ENCODE results near the gene THAP5. TPM values are rescaled to one million over a fixed set of nuclear protein-coding genes. Genes with fewer than 3 reads are reported as not detected.

Gene THAP5
- total RNA-seq, 4 donors from 2014 or later: 12.6 to 24.7 (median 15.7) TPM

DNA sequence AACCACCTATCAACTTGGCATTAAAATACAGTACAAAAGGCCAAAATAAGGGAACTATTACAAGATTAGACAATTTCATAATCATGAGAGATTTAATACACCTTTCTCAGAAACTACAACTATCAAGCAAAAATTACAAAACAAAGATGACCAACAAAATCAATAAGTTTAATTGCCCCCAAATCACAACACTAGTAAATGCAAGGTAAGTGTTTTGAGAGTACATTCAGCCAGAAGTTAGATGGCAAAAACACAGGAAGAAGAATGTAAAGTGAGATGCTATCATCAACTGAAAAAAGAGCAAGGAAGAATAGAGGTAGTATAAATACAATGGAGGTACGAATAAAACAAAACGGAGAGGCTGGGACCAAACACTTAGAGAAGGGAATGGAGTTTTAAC lies 46.7 kb downstream of the THAP5 start:
- TF ChIP-seq, protein P1, sequence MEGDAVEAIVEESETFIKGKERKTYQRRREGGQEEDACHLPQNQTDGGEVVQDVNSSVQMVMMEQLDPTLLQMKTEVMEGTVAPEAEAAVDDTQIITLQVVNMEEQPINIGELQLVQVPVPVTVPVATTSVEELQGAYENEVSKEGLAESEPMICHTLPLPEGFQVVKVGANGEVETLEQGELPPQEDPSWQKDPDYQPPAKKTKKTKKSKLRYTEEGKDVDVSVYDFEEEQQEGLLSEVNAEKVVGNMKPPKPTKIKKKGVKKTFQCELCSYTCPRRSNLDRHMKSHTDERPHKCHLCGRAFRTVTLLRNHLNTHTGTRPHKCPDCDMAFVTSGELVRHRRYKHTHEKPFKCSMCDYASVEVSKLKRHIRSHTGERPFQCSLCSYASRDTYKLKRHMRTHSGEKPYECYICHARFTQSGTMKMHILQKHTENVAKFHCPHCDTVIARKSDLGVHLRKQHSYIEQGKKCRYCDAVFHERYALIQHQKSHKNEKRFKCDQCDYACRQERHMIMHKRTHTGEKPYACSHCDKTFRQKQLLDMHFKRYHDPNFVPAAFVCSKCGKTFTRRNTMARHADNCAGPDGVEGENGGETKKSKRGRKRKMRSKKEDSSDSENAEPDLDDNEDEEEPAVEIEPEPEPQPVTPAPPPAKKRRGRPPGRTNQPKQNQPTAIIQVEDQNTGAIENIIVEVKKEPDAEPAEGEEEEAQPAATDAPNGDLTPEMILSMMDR (IDR thresholded peaks at IDR 0.05): no peak

DNA sequence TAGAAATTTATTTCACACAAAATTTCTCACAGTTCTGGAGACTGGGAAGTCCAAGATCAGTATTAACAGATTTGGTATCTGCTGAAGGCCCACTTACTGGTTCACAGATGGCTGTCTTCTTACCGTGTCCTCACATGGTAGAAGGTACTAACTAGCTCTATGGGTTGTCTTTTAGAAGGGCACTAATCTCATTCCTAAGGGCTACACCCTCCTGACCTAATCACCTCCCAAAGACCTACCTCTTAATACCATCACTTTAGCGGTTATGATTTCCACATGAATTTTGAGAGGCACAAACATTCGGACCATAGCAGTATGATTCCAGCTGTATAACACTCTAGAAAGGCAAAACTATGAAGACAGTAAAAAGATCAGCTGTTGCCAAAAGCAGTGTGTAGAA lies 51.6 kb downstream of the THAP5 start:
- DNase-seq (ENCODE audit: low spot score) (no peak), ATAC-seq (ENCODE audit: low FRiP score) (no peak)
- TF ChIP-seq, protein P1 (IDR thresholded peaks at IDR 0.05): no peak

More for the DNA sequence above, 46.7 kb downstream of the THAP5 start:
- DNase-seq (ENCODE audit: low spot score) (no peak), ATAC-seq (ENCODE audit: low FRiP score) (no peak)

DNA sequence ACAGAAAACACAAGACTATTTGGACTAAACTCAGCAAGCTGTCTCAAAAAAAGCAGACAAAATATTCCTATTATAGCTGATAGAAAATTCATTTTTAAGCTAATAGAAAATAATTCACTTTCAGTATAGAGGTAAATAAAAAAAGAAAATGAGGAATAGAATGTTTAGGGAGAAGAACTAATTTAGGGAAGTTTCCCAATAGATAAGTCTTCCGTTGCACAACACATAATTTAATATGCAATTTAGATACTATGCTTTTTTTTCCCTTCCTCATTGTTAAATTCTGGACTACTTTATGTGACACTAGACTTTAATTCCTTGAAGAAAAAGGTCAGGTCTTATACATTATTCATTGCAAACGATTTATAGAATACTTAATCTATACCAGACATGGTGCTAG lies 53.9 kb downstream of the THAP5 start:
- TF ChIP-seq, protein P1 (IDR thresholded peaks at IDR 0.05): no peak
- no peak for ATAC-seq (ENCODE audit: low FRiP score)
- no peak for DNase-seq (ENCODE audit: low spot score)

DNA sequence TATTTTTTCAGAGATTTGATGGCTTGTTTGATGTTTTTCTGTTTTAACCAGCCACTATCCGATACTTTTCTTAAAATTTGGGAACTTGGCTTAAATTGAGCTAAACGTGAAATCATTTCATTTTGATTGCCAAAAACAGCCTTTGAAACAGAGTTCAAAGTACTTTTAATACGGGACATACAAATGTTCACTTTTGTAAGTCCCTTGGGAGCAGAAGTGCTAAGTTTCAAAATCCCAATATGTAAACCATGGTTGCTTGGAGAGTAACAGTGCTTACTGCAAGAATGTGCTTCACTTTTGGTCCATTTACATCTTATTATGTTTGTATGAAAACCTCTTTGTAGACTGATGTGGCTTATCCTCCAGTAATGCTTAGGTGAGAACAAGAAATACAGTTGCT lies 54.5 kb downstream of the THAP5 start:
- DNase-seq (ENCODE audit: low spot score) (no peak), ATAC-seq (ENCODE audit: low FRiP score) (no peak)
- TF ChIP-seq, protein P1 (IDR thresholded peaks at IDR 0.05): no peak

Other genes starting within 250 kb of the THAP5 start
- gene NRCAM, start 113.3 kb downstream of the THAP5 start, total RNA-seq: 1 to 10 TPM; 1.9 to 6.5 (median 4.6) TPM
- 10 to 100 TPM; 38.8 to 80.6 (median 60.4) TPM for gene PNPLA8, start 43.6 kb downstream of the THAP5 start, total RNA-seq
- gene DNAJB9, start 168 bp upstream of the THAP5 start, total RNA-seq: 100 to 1,000 TPM in 1 of 4 donors, 10 to 100 TPM in 3; 28.5 to 136 (median 56.6) TPM

Measured in omental fat pad (tissue), 4 donors.